HEK293T (cell line): ENCODE data around the gene DESI1.

Source experiments
- ARNT ChIP-seq: fragments of 450-650 bp; IDR thresholded peaks from 2 replicates; pipeline ENCODE4 v1.6.1; 2017; ENCODE audit warnings: mild to moderate bottlenecking
- BHLHE40 ChIP-seq: fragments of 450-650 bp; IDR thresholded peaks from 2 replicates; pipeline ENCODE4 v1.6.1; 2016; ENCODE audit warnings: mild to moderate bottlenecking, moderate library complexity, borderline replicate concordance
- CTBP1 ChIP-seq: fragments of 450-650 bp; IDR thresholded peaks from 2 replicates; pipeline ENCODE4 v1.6.1; 2016; ENCODE audit warnings: borderline replicate concordance
- ELF4 ChIP-seq: fragments of 450-650 bp; IDR thresholded peaks from 2 replicates; pipeline ENCODE4 v1.6.1; 2017; ENCODE audit warnings: antibody characterized with exemption
- FOXA1 ChIP-seq: fragments of 450-650 bp; IDR thresholded peaks from 2 replicates; pipeline ENCODE4 v1.6.1; 2016; ENCODE audit warnings: mild to moderate bottlenecking
- FOXK2 ChIP-seq: fragments of 450-650 bp; IDR thresholded peaks from 2 replicates; pipeline ENCODE4 v1.6.1; 2016; ENCODE audit warnings: mild to moderate bottlenecking
- FOXM1 ChIP-seq: fragments of 450-650 bp; IDR thresholded peaks from 2 replicates; pipeline ENCODE4 v1.6.1; 2017; ENCODE audit warnings: mild to moderate bottlenecking, borderline replicate concordance
- HDGF ChIP-seq: fragments of 450-650 bp; IDR thresholded peaks from 2 replicates; pipeline ENCODE4 v1.6.1; 2017; ENCODE audit warnings: antibody characterized with exemption, borderline replicate concordance
- L3MBTL2 ChIP-seq: fragments of 450-650 bp; conservative IDR thresholded peaks from 2 replicates; pipeline ENCODE4 v1.6.1; 2016; ENCODE audit warnings: mild to moderate bottlenecking
- SP1 ChIP-seq: fragments of 450-650 bp; IDR thresholded peaks from 2 replicates; pipeline ENCODE4 v1.6.1; 2017
- SUZ12 ChIP-seq: fragments of 450-650 bp; IDR thresholded peaks from 2 replicates; pipeline ENCODE4 v1.6.1; 2016; ENCODE audit warnings: mild to moderate bottlenecking
- TARDBP ChIP-seq: fragments of 450-650 bp; IDR thresholded peaks from 2 replicates; pipeline ENCODE4 v1.6.1; 2016

GRCh38 chr22:41579997-41580355 is 40.9 kb downstream of the DESI1 start:
- TF ChIP-seq ELF4 = no peak
- no peak for TF ChIP-seq FOXK2
- no peak for TF ChIP-seq SUZ12
- TF ChIP-seq BHLHE40 = no peak
- no peak for TF ChIP-seq HDGF
- TF ChIP-seq SP1 = no peak
- TF ChIP-seq FOXA1 = no peak
- TF ChIP-seq L3MBTL2 = no peak
- no peak for TF ChIP-seq FOXM1
- no peak for TF ChIP-seq TARDBP
- TF ChIP-seq CTBP1 = no peak
- no peak for TF ChIP-seq ARNT
